HepG2 (cell line): Measurements from ENCODE around the gene CCDC157. TPM values are rescaled to one million over a fixed set of nuclear protein-coding genes. Genes with fewer than 3 reads are reported as not detected.

Experiments
- ATF7-NPFF ChIP-seq: sonication (generic); formaldehyde crosslinking; IDR thresholded peaks from 2 replicates; pipeline ENCODE4 v1.8.1; 2023; ENCODE audit warnings: mild to moderate bottlenecking, low read depth, missing genetic modification reagents, moderate library complexity
- CREM ChIP-seq, 2 experiments: sonication (generic) in 1 of 2; formaldehyde crosslinking in 1 of 2; IDR thresholded peaks; 2 replicates each; pipeline versions ENCODE4 v1.4.0 to v1.6.1; 2016 to 2020; ENCODE audit warnings: antibody characterized with exemption in 1 of 2, mild to moderate bottlenecking in 1 of 2, missing genetic modification reagents in 1 of 2
- ETV5 ChIP-seq: IDR thresholded peaks from 2 replicates; pipeline ENCODE4 v1.6.1; 2018; ENCODE audit warnings: missing biosample characterization, missing genetic modification reagents, inconsistent platforms, borderline replicate concordance
- FOXK2 ChIP-seq: fragments of 450-650 bp; IDR thresholded peaks from 2 replicates; pipeline ENCODE4 v1.6.1; 2016
- KLF6 ChIP-seq: IDR thresholded peaks from 2 replicates; pipeline ENCODE4 v1.8.0; 2016; ENCODE audit warnings: missing biosample characterization, missing genetic modification reagents
- MAZ ChIP-seq, 2 experiments: sonication (generic) in 1 of 2; formaldehyde crosslinking in 1 of 2; IDR thresholded peaks; 2 replicates each; pipeline versions ENCODE4 v1.5.0 to v1.6.1; 2012 to 2020; ENCODE audit warnings: low read depth in 2 of 2, mild to moderate bottlenecking in 2 of 2, borderline replicate concordance in 1 of 2, improper control_type of control experiment in 1 of 2, low read length in 1 of 2, missing genetic modification reagents in 1 of 2, moderate library complexity in 1 of 2
- SIX4 ChIP-seq: sonication (generic); formaldehyde crosslinking; IDR thresholded peaks from 2 replicates; pipeline ENCODE4 v1.4.0; 2020; ENCODE audit warnings: missing genetic modification reagents
- ZFP82 ChIP-seq: sonication (generic); formaldehyde crosslinking; IDR thresholded peaks from 2 replicates; pipeline ENCODE4 v1.5.1; 2020; ENCODE audit warnings: mild to moderate bottlenecking, missing genetic modification reagents, borderline replicate concordance
- ZMAT3 ChIP-seq: sonication (generic); formaldehyde crosslinking; conservative IDR thresholded peaks from 2 replicates; pipeline ENCODE4 v1.7.0; 2021; ENCODE audit warnings: missing genetic modification reagents
- ZNF772 ChIP-seq: sonication (generic); formaldehyde crosslinking; IDR thresholded peaks from 2 replicates; pipeline ENCODE4 v1.5.0; 2020; ENCODE audit warnings: mild to moderate bottlenecking, missing genetic modification reagents
- ZNF777 ChIP-seq: sonication (generic); formaldehyde crosslinking; IDR thresholded peaks from 2 replicates; pipeline ENCODE4 v1.4.0; 2020; ENCODE audit warnings: missing genetic modification reagents
- polyA plus RNA-seq, 8 experiments: library from polyadenylated mRNA; depleted of rRNA in 3 of 8; stranded (reverse) in 7 of 8; unstranded in 1 of 8; fragments of >200 nt; fragmentation: Illumina TruSeq in 4 of 8; extraction: Trizol in 4 of 8; gene quantifications; 2 replicates each; pipeline versions ENCODE4 v1.2.1 to v1.2.3, GENCODE V29; 2011 to 2016; ENCODE audit warnings: low read depth in 4 of 8, missing spikeins in 1 of 8, mixed read lengths in 1 of 8; ENCODE audit not compliant: insufficient read depth in 1 of 8
- total RNA-seq, 5 experiments: library from RNA; depleted of rRNA; stranded (reverse); fragments of >200 nt; fragmentation: Illumina TruSeq; extraction: Trizol; gene quantifications; 2 replicates each; pipeline ENCODE4 v1.2.3, GENCODE V29; 2016; ENCODE audit warnings: low read depth in 1 of 5
- TF ChIP-seq, protein P1 (sequence below): sonication (generic); formaldehyde crosslinking; IDR thresholded peaks from 2 replicates; pipeline ENCODE4 v1.4.0; 2020; ENCODE audit warnings: mild to moderate bottlenecking, missing genetic modification reagents, borderline replicate concordance
- TF ChIP-seq, protein P2 (sequence below): sonication (generic); formaldehyde crosslinking; IDR thresholded peaks from 2 replicates; pipeline ENCODE4 v1.4.0; 2020; ENCODE audit warnings: missing genetic modification reagents
- TF ChIP-seq, protein P3 (sequence below): IDR thresholded peaks from 2 replicates; pipeline ENCODE4 v1.6.1; 2016
- TF ChIP-seq, protein P4 (sequence below): IDR thresholded peaks from 2 replicates; pipeline ENCODE4 v1.6.1; 2012; ENCODE audit warnings: inconsistent platforms
- TF ChIP-seq, protein P5 (sequence below): sonication (generic); formaldehyde crosslinking; IDR thresholded peaks from 2 replicates; pipeline ENCODE4 v1.4.0; 2020; ENCODE audit warnings: missing genetic modification reagents
- TF ChIP-seq, protein P6 (sequence below): sonication (generic); formaldehyde crosslinking; IDR thresholded peaks from 2 replicates; pipeline ENCODE4 v1.4.0; 2020; ENCODE audit warnings: mild to moderate bottlenecking, missing genetic modification reagents, borderline replicate concordance

CCDC157 gene
- total and polyA plus RNA-seq, 2 of the 13 experiments (the other 11 are each of a cell fraction or from before 2014, with no cell fraction given): 1.4 to 1.6 TPM

DNA sequence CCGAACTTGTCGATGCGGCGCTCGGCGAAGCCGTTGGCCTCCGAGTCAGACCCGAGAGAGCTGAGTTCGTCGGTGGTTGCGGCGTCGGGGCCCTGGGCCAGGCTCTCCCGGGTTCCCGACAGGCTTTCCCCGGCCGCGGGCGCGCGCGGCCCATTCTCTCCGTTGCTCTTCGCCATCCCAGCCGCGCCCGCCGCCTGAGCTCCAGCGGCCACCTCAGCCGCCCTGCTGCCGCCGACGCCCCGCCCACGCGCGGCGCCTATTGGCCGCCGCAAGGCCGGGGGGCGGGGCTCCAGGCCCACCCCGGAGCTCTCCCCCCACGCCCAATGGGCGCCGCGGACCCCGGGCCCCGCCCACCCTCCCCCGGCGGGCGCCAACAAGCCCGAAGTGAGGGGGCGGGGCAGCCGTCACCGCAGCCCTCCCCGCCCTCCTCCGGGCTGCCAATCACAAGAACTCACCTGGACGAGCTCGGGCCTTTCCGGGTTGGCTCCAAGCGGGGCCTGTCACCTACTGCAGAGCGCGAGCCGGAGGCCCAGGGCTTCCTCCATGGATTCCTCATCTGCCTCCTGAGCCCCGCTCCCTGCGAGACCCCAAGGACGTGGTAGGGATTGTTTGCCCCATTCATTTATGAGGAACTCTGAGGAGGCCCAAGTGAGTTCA, 30.0 kb upstream of the CCDC157 start, which contains the start of gene TBC1D10A (continued):
- TF ChIP-seq, protein P1, sequence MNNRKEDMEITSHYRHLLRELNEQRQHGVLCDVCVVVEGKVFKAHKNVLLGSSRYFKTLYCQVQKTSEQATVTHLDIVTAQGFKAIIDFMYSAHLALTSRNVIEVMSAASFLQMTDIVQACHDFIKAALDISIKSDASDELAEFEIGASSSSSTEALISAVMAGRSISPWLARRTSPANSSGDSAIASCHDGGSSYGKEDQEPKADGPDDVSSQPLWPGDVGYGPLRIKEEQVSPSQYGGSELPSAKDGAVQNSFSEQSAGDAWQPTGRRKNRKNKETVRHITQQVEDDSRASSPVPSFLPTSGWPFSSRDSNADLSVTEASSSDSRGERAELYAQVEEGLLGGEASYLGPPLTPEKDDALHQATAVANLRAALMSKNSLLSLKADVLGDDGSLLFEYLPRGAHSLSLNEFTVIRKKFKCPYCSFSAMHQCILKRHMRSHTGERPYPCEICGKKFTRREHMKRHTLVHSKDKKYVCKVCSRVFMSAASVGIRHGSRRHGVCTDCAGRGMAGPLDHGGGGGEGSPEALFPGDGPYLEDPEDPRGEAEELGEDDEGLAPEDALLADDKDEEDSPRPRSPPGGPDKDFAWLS (CRISPR knock-in tag): no peak
- TF ChIP-seq, protein P2, sequence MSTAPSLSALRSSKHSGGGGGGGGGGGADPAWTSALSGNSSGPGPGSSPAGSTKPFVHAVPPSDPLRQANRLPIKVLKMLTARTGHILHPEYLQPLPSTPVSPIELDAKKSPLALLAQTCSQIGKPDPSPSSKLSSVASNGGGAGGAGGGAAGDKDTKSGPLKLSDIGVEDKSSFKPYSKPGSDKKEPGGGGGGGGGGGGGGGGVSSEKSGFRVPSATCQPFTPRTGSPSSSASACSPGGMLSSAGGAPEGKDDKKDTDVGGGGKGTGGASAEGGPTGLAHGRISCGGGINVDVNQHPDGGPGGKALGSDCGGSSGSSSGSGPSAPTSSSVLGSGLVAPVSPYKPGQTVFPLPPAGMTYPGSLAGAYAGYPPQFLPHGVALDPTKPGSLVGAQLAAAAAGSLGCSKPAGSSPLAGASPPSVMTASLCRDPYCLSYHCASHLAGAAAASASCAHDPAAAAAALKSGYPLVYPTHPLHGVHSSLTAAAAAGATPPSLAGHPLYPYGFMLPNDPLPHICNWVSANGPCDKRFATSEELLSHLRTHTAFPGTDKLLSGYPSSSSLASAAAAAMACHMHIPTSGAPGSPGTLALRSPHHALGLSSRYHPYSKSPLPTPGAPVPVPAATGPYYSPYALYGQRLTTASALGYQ (CRISPR knock-in tag): no peak
- TF ChIP-seq ZFP82 (CRISPR knock-in tag) (no peak), ZNF777 (no peak), MAZ (IDR thresholded peaks at IDR 0.05; ENCODE audit: borderline replicate concordance, low read depth, low read length) (no peak), MAZ (CRISPR knock-in tag; IDR thresholded peaks at IDR 0.05; ENCODE audit: low read depth) (peak; percentile 61; the same call in 1 of the 2 replicates), CREM (IDR thresholded peaks at IDR 0.05) (no peak), CREM (CRISPR knock-in tag; IDR thresholded peaks at IDR 0.05) (no peak), KLF6 (no peak), ZMAT3 (CRISPR knock-in tag) (no peak), ZNF772 (CRISPR knock-in tag) (0 out of 2 replicates have a peak, but pooled peaks have one; percentile 27), FOXK2 (no peak), ATF7-NPFF (no peak), ETV5 (CRISPR knock-in tag) (peak; percentile 12; the same call in 1 of the 2 replicates), SIX4 (CRISPR knock-in tag) (no peak)
- TF ChIP-seq, protein P3, sequence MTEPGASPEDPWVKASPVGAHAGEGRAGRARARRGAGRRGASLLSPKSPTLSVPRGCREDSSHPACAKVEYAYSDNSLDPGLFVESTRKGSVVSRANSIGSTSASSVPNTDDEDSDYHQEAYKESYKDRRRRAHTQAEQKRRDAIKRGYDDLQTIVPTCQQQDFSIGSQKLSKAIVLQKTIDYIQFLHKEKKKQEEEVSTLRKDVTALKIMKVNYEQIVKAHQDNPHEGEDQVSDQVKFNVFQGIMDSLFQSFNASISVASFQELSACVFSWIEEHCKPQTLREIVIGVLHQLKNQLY (CRISPR knock-in tag): no peak
- TF ChIP-seq, protein P4, sequence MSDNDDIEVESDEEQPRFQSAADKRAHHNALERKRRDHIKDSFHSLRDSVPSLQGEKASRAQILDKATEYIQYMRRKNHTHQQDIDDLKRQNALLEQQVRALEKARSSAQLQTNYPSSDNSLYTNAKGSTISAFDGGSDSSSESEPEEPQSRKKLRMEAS: peak; percentile 37; the same call in 1 of the 2 replicates
- TF ChIP-seq, protein P5, sequence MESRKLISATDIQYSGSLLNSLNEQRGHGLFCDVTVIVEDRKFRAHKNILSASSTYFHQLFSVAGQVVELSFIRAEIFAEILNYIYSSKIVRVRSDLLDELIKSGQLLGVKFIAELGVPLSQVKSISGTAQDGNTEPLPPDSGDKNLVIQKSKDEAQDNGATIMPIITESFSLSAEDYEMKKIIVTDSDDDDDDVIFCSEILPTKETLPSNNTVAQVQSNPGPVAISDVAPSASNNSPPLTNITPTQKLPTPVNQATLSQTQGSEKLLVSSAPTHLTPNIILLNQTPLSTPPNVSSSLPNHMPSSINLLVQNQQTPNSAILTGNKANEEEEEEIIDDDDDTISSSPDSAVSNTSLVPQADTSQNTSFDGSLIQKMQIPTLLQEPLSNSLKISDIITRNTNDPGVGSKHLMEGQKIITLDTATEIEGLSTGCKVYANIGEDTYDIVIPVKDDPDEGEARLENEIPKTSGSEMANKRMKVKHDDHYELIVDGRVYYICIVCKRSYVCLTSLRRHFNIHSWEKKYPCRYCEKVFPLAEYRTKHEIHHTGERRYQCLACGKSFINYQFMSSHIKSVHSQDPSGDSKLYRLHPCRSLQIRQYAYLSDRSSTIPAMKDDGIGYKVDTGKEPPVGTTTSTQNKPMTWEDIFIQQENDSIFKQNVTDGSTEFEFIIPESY: no peak
- TF ChIP-seq, protein P6, sequence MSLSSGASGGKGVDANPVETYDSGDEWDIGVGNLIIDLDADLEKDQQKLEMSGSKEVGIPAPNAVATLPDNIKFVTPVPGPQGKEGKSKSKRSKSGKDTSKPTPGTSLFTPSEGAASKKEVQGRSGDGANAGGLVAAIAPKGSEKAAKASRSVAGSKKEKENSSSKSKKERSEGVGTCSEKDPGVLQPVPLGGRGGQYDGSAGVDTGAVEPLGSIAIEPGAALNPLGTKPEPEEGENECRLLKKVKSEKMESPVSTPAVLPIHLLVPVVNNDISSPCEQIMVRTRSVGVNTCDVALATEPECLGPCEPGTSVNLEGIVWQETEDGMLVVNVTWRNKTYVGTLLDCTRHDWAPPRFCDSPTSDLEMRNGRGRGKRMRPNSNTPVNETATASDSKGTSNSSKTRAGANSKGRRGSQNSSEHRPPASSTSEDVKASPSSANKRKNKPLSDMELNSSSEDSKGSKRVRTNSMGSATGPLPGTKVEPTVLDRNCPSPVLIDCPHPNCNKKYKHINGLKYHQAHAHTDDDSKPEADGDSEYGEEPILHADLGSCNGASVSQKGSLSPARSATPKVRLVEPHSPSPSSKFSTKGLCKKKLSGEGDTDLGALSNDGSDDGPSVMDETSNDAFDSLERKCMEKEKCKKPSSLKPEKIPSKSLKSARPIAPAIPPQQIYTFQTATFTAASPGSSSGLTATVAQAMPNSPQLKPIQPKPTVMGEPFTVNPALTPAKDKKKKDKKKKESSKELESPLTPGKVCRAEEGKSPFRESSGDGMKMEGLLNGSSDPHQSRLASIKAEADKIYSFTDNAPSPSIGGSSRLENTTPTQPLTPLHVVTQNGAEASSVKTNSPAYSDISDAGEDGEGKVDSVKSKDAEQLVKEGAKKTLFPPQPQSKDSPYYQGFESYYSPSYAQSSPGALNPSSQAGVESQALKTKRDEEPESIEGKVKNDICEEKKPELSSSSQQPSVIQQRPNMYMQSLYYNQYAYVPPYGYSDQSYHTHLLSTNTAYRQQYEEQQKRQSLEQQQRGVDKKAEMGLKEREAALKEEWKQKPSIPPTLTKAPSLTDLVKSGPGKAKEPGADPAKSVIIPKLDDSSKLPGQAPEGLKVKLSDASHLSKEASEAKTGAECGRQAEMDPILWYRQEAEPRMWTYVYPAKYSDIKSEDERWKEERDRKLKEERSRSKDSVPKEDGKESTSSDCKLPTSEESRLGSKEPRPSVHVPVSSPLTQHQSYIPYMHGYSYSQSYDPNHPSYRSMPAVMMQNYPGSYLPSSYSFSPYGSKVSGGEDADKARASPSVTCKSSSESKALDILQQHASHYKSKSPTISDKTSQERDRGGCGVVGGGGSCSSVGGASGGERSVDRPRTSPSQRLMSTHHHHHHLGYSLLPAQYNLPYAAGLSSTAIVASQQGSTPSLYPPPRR (CRISPR knock-in tag): no peak; the same call in 1 of the 2 replicates
